Measurements from ENCODE around the gene TENT5C.
A peak's percentile ranks its signal among the peaks of the same experiment; 100 is the strongest.

TENT5C gene

DNA sequence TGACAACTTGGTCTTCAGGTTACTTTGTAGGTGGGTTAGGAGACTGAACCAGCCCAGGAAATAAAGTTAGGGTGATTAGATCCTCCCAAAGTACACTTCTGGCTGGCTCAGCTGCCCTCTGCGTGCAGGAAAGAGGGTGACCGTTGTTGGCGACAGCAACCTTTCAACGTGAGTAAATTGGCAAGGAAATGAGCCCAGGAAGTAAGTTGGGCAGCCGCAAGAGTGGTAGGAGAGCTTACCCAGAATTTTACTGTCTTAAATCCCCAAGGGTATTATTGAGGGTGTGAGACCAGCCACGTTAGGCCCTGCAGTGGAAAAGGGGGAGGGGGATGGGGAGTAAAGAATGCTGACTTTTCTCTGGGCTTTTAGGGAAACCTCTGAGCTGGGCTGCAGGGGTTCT lies 1.6 kb downstream of the TENT5C start:
- TF ChIP-seq, protein P1, sequence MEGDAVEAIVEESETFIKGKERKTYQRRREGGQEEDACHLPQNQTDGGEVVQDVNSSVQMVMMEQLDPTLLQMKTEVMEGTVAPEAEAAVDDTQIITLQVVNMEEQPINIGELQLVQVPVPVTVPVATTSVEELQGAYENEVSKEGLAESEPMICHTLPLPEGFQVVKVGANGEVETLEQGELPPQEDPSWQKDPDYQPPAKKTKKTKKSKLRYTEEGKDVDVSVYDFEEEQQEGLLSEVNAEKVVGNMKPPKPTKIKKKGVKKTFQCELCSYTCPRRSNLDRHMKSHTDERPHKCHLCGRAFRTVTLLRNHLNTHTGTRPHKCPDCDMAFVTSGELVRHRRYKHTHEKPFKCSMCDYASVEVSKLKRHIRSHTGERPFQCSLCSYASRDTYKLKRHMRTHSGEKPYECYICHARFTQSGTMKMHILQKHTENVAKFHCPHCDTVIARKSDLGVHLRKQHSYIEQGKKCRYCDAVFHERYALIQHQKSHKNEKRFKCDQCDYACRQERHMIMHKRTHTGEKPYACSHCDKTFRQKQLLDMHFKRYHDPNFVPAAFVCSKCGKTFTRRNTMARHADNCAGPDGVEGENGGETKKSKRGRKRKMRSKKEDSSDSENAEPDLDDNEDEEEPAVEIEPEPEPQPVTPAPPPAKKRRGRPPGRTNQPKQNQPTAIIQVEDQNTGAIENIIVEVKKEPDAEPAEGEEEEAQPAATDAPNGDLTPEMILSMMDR (conservative IDR thresholded peaks at IDR 0.05; ENCODE audit: low read length) = no peak
- H3K4me3 ChIP-seq (ENCODE audit: low read length) = no peak overlapping the region
- no peak for DNase-seq (ENCODE audit: low read depth)

DNA sequence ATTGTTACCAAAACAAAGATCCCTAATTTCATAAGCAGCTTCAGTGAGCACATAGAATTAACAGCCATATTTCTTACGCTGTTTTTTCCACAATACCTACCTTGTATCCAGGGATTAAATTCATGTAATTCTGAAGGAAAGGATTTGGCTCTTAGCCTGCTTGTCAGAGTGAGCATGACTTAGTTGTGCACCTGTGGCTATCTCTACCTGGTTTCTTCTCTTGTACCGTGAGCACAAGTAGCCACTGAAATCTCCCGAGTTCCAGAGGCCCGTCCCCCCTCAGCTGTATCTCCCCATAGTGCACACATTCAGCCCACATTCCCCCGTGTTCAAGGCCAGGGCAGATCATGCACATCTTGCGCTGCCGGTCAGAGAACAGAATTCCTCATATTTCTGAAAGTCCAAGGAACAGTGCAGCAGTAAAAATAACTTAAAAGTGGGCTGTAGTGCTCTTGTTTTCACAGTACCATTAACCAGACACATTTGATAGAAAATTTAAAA lies 2.3 kb downstream of the TENT5C start:
- TF ChIP-seq, protein P1 (conservative IDR thresholded peaks at IDR 0.05; ENCODE audit: low read length) = no peak
- no peak overlapping the region for H3K4me3 ChIP-seq (ENCODE audit: low read length)
- DNase-seq (ENCODE audit: low read depth) = no peak

DNA sequence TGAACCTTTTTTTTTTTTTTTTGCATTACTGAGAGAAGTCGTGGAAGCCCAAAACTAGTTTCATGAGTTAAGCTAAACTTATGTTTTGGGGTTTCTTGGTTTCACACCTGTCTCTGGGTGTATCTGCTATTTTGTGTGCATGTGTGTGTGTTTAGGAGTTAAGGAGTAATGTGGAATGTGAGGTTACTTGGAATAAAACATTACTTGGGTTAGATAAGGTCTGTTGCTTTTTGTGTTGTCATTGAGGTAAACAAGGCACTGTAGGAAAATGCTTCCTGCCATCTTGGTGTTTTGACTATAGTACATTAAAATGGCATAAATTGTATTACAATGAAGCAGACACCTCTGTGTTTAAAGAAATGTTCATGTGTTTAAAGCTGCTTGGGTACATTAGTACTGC lies 2.9 kb downstream of the TENT5C start:
- no peak overlapping the region for H3K4me3 ChIP-seq (ENCODE audit: low read length)
- TF ChIP-seq, protein P1 (conservative IDR thresholded peaks at IDR 0.05; ENCODE audit: low read length) = no peak

DNA sequence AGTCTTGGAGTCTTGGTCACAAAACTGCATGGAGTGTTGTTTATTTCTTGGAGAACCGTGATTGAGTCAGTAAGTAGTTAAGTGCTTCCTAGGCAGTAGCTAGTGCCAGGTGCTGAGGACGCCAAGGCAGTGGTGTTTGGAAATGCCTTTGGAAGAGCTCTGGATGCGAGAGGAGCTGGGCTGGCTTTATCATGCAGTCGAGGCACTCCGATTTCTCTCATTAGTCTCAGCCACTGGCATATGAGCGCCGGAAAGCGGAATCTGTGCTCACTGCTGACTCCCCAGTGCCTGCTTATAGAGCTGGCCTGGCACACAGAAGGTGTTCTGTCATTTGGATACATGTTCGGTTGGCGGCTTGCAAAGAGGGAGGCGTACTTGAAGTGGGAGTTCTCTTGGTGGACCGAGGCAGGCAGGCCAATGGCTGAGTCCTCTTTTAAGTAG lies 3.6 kb downstream of the TENT5C start:
- TF ChIP-seq, protein P1 (conservative IDR thresholded peaks at IDR 0.05; ENCODE audit: low read length) = no peak
- no peak overlapping the region for H3K4me3 ChIP-seq (ENCODE audit: low read length)
- peak; percentile 31 for DNase-seq (ENCODE audit: low read depth)

More for the DNA sequence above, 2.9 kb downstream of the TENT5C start:
- DNase-seq (ENCODE audit: low read depth) = no peak

DNA sequence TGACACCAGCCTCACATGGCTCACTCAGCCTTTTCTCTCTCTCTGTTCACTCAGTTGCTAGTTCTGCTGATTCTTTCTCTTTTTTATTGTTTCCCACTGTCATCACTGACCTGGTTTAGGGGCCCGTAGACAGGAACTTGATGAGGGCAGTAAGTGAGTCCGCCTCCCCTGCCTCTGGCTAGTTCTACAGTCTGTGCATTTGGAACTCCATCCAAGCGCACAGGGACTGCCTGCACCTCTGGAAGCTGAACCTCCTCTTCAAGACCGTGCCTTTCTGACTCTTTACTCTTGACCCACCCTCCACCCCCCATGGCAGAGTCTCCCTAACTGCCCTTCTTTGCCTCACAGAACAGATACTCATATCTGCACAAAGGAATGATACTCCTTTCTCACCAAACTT lies 4.2 kb downstream of the TENT5C start:
- DNase-seq (ENCODE audit: low read depth) = no peak
- no peak overlapping the region for H3K4me3 ChIP-seq (ENCODE audit: low read length)

DNA sequence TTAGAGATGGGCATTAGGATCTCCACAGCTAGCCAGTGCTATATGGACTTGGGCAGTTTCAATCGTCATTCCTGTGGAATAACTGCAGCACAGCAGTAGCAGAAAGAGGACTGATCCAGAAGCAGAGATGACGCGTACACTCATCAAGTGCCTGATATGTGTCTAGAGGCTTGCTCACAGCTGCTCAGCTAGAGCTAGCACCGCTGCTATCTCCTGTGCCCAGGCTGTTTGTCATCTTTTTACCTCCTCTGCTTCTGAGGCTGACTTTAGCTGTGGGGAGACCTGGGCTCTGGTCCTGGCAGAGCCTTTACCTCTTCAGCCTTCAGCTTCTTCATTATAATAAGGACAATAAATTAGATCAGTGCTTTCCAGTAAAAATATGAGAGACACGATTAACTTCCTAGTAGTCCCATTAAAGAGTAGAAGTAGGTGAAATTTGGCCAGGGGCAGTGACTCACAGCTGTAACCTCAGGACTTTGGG lies 5.3 kb downstream of the TENT5C start:
- H3K4me3 ChIP-seq (ENCODE audit: low read length) = no peak overlapping the region
- TF ChIP-seq, protein P1 (conservative IDR thresholded peaks at IDR 0.05; ENCODE audit: low read length) = no peak
- DNase-seq (ENCODE audit: low read depth) = no peak

More for the DNA sequence above, 4.2 kb downstream of the TENT5C start:
- TF ChIP-seq, protein P1 (conservative IDR thresholded peaks at IDR 0.05; ENCODE audit: low read length) = no peak

DNA sequence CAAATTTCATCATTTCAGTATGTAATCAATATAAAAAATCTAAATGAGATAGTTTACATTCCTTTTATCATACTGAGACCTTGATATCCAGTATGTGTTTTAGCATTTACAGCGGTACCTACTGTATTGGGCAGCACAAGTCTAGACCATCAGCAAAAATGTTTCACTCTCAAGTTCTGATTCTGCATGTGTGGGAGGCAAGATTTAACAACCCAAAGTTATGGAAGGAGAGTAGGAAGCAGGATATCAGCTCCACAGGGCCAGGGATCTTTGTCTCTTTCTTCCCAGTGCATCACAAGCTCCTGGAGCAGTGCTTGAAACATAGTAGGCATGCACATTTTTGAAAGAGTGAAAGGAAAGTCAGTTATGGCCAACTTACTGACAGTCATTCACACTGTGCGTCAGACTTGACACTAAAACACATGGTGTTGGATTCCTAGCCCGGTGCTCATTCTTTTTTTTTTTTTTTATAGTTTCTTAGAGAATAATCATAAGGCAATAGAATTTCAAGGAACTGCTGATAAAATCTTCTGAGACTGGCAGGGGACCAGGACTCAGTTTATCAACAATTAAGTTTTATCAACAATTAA lies 6.1 kb downstream of the TENT5C start:
- H3K4me3 ChIP-seq (ENCODE audit: low read length) = no peak overlapping the region
- no peak for DNase-seq (ENCODE audit: low read depth)
- TF ChIP-seq, protein P1 (conservative IDR thresholded peaks at IDR 0.05; ENCODE audit: low read length) = no peak

Measured in AG10803 (cell line).